ENCODE data around the gene EXD3.
A peak's percentile ranks its signal among the peaks of the same experiment; 100 is the strongest.

Gene EXD3

DNA sequence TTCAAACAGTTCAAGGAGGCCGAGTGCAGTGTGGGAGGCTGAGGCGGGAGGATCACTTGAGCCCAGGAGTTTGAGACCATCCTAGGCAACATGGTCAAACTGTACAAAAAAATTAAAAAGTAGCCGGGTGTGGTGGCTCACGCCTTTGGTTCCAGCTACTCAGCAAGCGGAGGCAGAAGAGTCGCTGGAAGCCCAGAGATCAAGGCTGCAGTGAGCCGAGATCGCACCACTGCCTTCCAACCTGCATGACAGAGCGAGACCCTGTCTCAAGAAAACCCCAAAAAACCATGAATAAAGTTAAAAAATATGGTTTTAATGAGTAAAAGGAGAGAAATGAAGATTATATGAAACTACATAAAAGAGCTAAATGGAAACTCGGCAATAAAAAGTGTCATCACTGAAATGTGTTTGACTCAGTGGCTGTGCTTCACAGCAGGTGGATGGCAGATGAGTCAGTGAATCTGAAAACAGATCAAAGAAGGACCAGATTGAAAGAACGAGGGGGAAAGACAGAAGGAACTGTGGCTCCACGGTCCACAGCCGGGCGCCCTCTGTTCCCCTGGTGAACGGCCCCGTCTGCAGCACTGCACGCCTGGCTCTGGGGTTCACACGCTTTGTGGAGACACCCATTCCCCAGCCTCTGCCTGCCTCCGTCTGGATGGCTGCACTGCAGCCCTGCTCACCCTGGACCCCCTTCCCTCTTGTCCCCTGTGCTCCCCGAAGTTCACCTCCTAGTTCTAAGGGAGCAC is 25.1 kb downstream of the EXD3 start:
- TF ChIP-seq, protein P1, sequence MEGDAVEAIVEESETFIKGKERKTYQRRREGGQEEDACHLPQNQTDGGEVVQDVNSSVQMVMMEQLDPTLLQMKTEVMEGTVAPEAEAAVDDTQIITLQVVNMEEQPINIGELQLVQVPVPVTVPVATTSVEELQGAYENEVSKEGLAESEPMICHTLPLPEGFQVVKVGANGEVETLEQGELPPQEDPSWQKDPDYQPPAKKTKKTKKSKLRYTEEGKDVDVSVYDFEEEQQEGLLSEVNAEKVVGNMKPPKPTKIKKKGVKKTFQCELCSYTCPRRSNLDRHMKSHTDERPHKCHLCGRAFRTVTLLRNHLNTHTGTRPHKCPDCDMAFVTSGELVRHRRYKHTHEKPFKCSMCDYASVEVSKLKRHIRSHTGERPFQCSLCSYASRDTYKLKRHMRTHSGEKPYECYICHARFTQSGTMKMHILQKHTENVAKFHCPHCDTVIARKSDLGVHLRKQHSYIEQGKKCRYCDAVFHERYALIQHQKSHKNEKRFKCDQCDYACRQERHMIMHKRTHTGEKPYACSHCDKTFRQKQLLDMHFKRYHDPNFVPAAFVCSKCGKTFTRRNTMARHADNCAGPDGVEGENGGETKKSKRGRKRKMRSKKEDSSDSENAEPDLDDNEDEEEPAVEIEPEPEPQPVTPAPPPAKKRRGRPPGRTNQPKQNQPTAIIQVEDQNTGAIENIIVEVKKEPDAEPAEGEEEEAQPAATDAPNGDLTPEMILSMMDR (IDR thresholded peaks at IDR 0.05; ENCODE audit: insufficient read depth, low read depth, low read length, missing control alignments): no peak
- peak; percentile 44 for DNase-seq (ENCODE audit: low read depth)
- no peak overlapping the region for H3K4me3 ChIP-seq (ENCODE audit: low read depth, low read length)

DNA sequence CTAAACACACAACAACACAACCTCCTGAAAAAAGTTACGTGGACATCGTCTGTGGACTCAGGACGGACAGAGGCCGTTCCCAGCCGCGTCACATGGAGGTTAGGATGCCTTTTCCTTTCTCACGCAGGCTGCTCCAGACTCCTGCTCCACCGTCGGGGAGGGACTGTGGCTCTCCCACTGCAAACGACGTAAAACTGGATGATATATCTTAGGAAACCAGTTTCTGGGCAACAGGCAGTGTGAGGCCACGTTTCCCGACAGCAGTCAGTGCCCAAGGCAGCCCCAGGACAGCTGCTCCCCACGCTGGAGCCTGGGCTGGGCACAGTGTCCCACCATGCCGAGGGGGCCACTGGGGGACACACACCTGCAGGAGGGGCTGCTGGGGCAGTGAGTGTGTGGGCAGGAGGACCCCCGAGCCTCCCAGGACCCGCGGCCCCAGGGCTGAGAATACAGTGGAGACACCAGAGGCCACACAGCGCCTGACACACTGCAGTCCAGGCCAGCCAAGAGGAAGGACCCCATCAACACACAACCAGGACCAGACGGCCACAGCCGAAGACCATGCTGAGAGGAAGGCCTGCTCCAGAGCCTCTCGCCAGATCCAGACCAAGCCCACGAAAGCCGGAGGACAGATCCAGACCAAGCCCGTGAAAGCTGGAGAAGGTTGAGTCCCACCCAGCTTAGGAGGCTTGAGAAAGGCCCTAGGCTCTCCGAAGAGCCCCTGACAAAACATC is 26.2 kb downstream of the EXD3 start:
- TF ChIP-seq, protein P1 (IDR thresholded peaks at IDR 0.05; ENCODE audit: insufficient read depth, low read depth, low read length, missing control alignments): no peak
- no peak overlapping the region for H3K4me3 ChIP-seq (ENCODE audit: low read depth, low read length)
- no peak for DNase-seq (ENCODE audit: low read depth)

DNA sequence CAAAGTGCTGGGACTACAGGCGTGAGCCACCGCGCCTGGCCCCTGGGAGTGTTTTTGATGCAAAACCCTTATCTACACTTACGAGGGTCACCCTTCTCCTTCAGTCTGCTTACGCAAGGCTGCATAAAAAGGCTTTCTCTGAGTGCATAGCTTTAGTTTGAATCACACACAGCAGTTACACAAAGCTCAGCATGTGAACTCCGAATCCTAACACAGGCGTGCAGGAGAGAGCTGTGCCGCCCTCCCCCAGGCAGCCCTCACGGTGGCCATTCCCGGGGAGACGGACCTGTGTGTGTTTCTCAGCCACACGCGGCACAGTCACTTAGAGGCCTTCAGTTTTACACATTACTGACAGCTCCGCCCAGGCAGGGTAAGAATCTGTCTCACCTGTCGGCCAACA is 26.7 kb downstream of the EXD3 start:
- no peak for DNase-seq (ENCODE audit: low read depth)
- TF ChIP-seq, protein P1 (IDR thresholded peaks at IDR 0.05; ENCODE audit: insufficient read depth, low read depth, low read length, missing control alignments): no peak
- no peak overlapping the region for H3K4me3 ChIP-seq (ENCODE audit: low read depth, low read length)

DNA sequence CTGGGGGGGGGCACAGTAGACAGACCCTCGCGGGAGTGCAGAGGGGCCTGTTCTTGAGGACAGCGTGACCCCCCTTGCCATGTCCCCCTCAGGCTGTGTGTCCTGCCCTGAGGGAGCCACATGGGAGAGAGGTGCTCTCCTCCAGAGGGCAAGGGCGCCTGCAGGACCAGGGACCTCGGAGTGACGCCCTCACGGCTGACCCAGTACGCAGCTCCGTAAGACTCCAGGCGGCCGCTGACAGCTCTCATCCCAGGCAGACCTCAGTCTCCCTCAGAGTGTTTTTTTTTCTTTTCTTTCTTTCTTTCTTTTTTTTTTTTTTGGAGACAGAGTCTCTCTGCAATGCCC is 27.3 kb downstream of the EXD3 start:
- no peak for DNase-seq (ENCODE audit: low read depth)
- TF ChIP-seq, protein P1 (IDR thresholded peaks at IDR 0.05; ENCODE audit: insufficient read depth, low read depth, low read length, missing control alignments): no peak
- no peak overlapping the region for H3K4me3 ChIP-seq (ENCODE audit: low read depth, low read length)

DNA sequence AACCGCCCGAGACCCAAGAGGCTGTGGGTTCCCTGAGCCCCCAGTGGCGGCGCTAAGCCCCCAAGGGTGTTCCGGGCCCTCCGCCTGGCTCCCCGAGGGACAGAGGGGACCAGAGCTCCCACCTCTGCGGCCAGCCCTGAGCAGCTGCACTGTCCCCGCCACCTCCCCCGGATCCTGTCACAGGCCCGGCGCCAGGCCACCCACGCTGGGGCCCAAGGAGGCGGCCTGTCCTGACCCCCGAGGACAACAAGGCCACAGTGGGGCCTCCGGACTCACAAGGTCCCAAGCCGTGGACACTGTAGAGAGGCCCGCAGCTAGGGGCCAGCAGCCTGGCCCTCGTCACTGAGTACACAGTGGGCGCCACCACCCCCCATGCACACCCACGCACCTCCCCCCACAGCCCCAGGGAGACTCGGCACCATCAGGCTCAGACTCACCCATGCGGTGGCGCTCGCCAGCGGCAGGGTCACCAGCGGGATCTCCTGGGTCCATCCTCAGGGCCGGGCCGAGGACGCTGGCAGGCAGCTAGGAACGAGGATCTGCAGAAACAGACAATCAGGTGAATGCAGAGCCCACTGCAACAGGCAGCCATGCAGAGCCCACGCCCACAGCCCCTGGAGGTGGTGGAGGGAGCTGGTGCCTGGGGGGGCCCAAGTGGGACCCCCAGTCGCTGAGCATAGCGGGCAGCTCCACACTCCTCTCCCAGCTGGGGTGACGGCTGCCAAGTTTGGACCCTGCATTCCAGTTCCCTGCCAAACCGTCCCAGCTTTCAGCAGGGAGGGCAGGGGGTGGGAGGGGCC is 27.9 kb downstream of the EXD3 start:
- TF ChIP-seq, protein P1 (IDR thresholded peaks at IDR 0.05; ENCODE audit: insufficient read depth, low read depth, low read length, missing control alignments): no peak
- no peak for DNase-seq (ENCODE audit: low read depth)
- H3K4me3 ChIP-seq (ENCODE audit: low read depth, low read length): no peak overlapping the region

DNA sequence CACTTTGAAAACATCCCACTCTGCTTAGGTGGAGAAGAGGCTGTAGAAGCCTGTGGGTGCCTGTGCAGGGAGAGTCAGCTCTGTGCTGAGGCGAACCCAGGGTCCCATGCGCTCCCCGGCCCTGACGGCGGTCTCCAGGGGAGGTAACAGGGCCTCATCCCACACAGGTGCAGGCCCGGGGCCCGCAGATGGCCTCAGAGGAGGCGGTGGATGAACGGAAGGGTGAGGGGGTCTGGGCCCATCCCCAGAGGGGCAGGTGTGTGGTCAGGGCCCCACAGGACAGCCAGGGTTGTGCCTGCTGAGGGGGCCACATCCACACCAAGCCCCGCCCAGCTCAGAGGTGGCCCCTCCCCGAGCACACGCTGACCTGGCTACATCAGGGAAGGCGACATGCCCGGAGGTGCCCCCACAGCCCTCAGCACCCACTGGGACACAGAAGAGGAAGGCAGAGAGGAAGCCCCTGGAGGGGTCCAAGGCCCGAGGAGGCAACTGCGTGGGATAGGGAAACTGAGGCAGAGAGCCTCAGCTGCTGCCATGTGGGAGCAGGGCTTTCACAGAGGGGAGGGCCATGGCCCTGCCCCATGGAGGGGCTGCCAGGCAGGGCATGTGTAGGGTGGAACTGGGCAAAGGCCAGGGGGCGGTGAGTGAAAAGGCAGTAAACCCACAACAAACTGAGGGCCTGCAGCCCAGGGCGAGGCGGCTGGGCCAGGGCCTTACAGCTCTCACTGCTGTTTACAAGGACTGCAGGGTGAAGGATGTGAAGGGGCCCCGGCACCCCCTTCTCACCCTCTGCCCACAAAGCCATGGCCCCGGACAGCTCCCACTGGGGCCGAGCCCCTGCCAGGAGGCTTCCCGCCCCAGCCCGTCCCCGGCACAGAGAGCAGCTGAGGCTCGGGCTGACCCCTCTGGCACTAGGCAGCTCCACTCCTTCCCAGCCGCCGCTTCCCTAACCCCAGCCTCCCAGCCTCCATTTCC is 29.5 kb downstream of the EXD3 start:
- TF ChIP-seq, protein P1 (IDR thresholded peaks at IDR 0.05; ENCODE audit: insufficient read depth, low read depth, low read length, missing control alignments): no peak
- H3K4me3 ChIP-seq (ENCODE audit: low read depth, low read length): no peak overlapping the region
- no peak for DNase-seq (ENCODE audit: low read depth)

Measured in GM12865 (cell line).